ENCODE measurements around the gene GFRA1. TPM values are rescaled to one million over a fixed set of nuclear protein-coding genes. Genes with fewer than 3 reads are reported as not detected.

GFRA1 gene
- total and polyA plus RNA-seq, 2 donors (not counting 1 experiment from before 2014, with no cell fraction given) = not detected

- no peak overlapping the region for H3K4me3 Mint-ChIP-seq
- no peaks in the 10 kb centered on the region for H3K27me3 Mint-ChIP-seq
- Histone ChIP-seq H3K36me3 (replicated peaks in 1 of 2; ENCODE audit: control extremely low read depth in 1 of 2, control insufficient read depth in 1 of 2, extremely low read depth in 1 of 2, insufficient read depth in 2 of 2, low read length in 1 of 2) (no peaks in the 10 kb centered on the region), H3K79me2 (ENCODE audit: control insufficient read depth, insufficient read depth, low read length) (no peaks in the 10 kb centered on the region), H3K4me1 (ENCODE audit: control insufficient read depth in 2 of 2, insufficient read depth in 2 of 2, low read length in 2 of 2) (no peaks in the 10 kb centered on the region), H3K4me2 (replicated peaks; ENCODE audit: low read depth, low read length, poor library complexity, severe bottlenecking) (no peak overlapping the region), H4K20me1 (ENCODE audit: control insufficient read depth, insufficient read depth, low read length, poor library complexity, severe bottlenecking) (no peaks in the 10 kb centered on the region), H2AFZ (ENCODE audit: insufficient read depth, low read depth, low read length, poor library complexity, severe bottlenecking) (no peak overlapping the region), H3K9ac (ENCODE audit: low read length) (no peak overlapping the region), H3K27ac (ENCODE audit: low read length in 2 of 2) (no peak overlapping the region), H3K4me3 (ENCODE audit: control extremely low read depth in 1 of 5, extremely low read depth in 1 of 5, insufficient read depth in 1 of 5, low read depth in 2 of 5, low read length in 4 of 5) (no peak overlapping the region), H3K9me3 (ENCODE audit: control extremely low read depth in 1 of 3, control insufficient read depth in 2 of 3, insufficient read depth in 1 of 3, low read length in 2 of 3) (no peaks in the 10 kb centered on the region), H3K27me3 (replicated peaks in 1 of 4; ENCODE audit: control extremely low read depth in 1 of 4, control insufficient read depth in 3 of 4, insufficient read depth in 4 of 4, low read length in 3 of 4) (no peaks in the 10 kb centered on the region)
- no peaks in the 10 kb centered on the region for H3K4me1 Mint-ChIP-seq
- 94% methylated on average over 7 of the region's 7 CpGs for WGBS (ENCODE audit: insufficient coverage)
- ChIA-PET POLR2A (no interaction called here), CTCF (no interaction called here)
- H3K9me3 Mint-ChIP-seq (ENCODE audit: insufficient read depth) = no peaks in the 10 kb centered on the region
- ATAC-seq (ENCODE audit: low read depth) (no peak), DNase-seq (no peak)
- H3K27ac Mint-ChIP-seq = no peak overlapping the region
- intact Hi-C loops (cut with micrococcal nuclease) = no loop called here
- TF ChIP-seq EZH2 (IDR thresholded peaks at IDR 0.05; ENCODE audit: borderline replicate concordance, insufficient read depth, low read depth, low read length, poor library complexity, severe bottlenecking) (no peak), CTCF (IDR thresholded peaks at IDR 0.05) (no peak)
These were observed 213.7 kb downstream of the GFRA1 start for GRCh38 chr10:116059320-116059719.

GRCh38 chr10:116056445-116057293, 216.3 kb downstream of the GFRA1 start:
- ATAC-seq (ENCODE audit: low read depth) (no peak), DNase-seq (no peak)
- H3K4me3 Mint-ChIP-seq = no peak overlapping the region
- no peaks in the 10 kb centered on the region for H3K27me3 ChIP-seq (replicated peaks in 1 of 4; ENCODE audit: control extremely low read depth in 1 of 4, control insufficient read depth in 3 of 4, insufficient read depth in 4 of 4, low read length in 3 of 4)
- no peak overlapping the region for H2AFZ ChIP-seq (ENCODE audit: insufficient read depth, low read depth, low read length, poor library complexity, severe bottlenecking)
- no peak overlapping the region for H3K27ac ChIP-seq (ENCODE audit: low read length in 2 of 2)
- H3K9ac ChIP-seq (ENCODE audit: low read length) = no peak overlapping the region
- no peaks in the 10 kb centered on the region for H3K9me3 ChIP-seq (ENCODE audit: control extremely low read depth in 1 of 3, control insufficient read depth in 2 of 3, insufficient read depth in 1 of 3, low read length in 2 of 3)
- no peaks in the 10 kb centered on the region for H3K27me3 Mint-ChIP-seq
- H3K4me1 Mint-ChIP-seq = no peaks in the 10 kb centered on the region
- no peaks in the 10 kb centered on the region for H3K79me2 ChIP-seq (ENCODE audit: control insufficient read depth, insufficient read depth, low read length)
- 93% methylated on average over 6 of the region's 11 CpGs for WGBS (ENCODE audit: insufficient coverage)
- H3K36me3 ChIP-seq (replicated peaks in 1 of 2; ENCODE audit: control extremely low read depth in 1 of 2, control insufficient read depth in 1 of 2, extremely low read depth in 1 of 2, insufficient read depth in 2 of 2, low read length in 1 of 2) = no peaks in the 10 kb centered on the region
- no peak overlapping the region for H3K27ac Mint-ChIP-seq
- intact Hi-C loops (cut with micrococcal nuclease) = no loop called here
- no peaks in the 10 kb centered on the region for H3K4me1 ChIP-seq (ENCODE audit: control insufficient read depth in 2 of 2, insufficient read depth in 2 of 2, low read length in 2 of 2)
- no peak overlapping the region for H3K4me3 ChIP-seq (ENCODE audit: control extremely low read depth in 1 of 5, extremely low read depth in 1 of 5, insufficient read depth in 1 of 5, low read depth in 2 of 5, low read length in 4 of 5)
- no peak overlapping the region for H3K4me2 ChIP-seq (replicated peaks; ENCODE audit: low read depth, low read length, poor library complexity, severe bottlenecking)
- TF ChIP-seq EZH2 (IDR thresholded peaks at IDR 0.05; ENCODE audit: borderline replicate concordance, insufficient read depth, low read depth, low read length, poor library complexity, severe bottlenecking) (no peak), CTCF (IDR thresholded peaks at IDR 0.05) (no peak)
- CTCF ChIA-PET = no interaction called here
- no peaks in the 10 kb centered on the region for H3K9me3 Mint-ChIP-seq (ENCODE audit: insufficient read depth)
- POLR2A ChIA-PET = no interaction called here
- H4K20me1 ChIP-seq (ENCODE audit: control insufficient read depth, insufficient read depth, low read length, poor library complexity, severe bottlenecking) = no peaks in the 10 kb centered on the region

Data from B cell (primary cell).